Measurements from ENCODE around the gene NPVF. TPM values are rescaled to one million over a fixed set of nuclear protein-coding genes. Genes with fewer than 3 reads are reported as not detected.

NPVF gene
- total RNA-seq, 5 donors from 2014 or later (not counting 1 experiment from before 2014, with no cell fraction given): not detected

GRCh38 chr7:25221009-25221408 is 7.3 kb downstream of the NPVF start:
- no peak overlapping the region for H3K27ac ChIP-seq (ENCODE audit: low read length)
- DNase-seq (no peak), ATAC-seq (replicated peaks in 1 of 4) (no peak)
- no peaks in the 10 kb centered on the region for H3K4me1 ChIP-seq (ENCODE audit: control insufficient read depth in 1 of 2, extremely low read depth in 1 of 2, insufficient read depth in 2 of 2, low read length in 2 of 2)
- Mint-ChIP-seq H3K4me3 (no peak overlapping the region), H3K9me3 (no peaks in the 10 kb centered on the region), H3K27ac (no peak overlapping the region), H3K27me3 (peaks cover 26 to 45% of the 10 kb centered on the region in 2 donors), H3K36me3 (no peaks in the 10 kb centered on the region), H3K4me1 (peaks cover 0 to 6% (median 0%) of the 10 kb centered on the region in 3 donors)
- POLR2A ChIA-PET: no interaction called here
- H3K36me3 ChIP-seq (ENCODE audit: control insufficient read depth in 2 of 2, extremely low read depth in 1 of 2, insufficient read depth in 1 of 2, low read length in 1 of 2): no peaks in the 10 kb centered on the region
- H3K4me3 ChIP-seq (ENCODE audit: control insufficient read depth in 1 of 2, extremely low read depth in 1 of 2, low read length in 1 of 2): no peak overlapping the region
- no peaks in the 10 kb centered on the region for H3K9me3 ChIP-seq
- WGBS (ENCODE audit: insufficient coverage): no CpG with 5 or more reads among the region's 2 CpGs
- CTCF ChIA-PET: no interaction called here
- H3K27me3 ChIP-seq (replicated peaks in 1 of 2; ENCODE audit: control insufficient read depth in 2 of 2, extremely low read depth in 1 of 2, insufficient read depth in 2 of 2, low read length in 1 of 2): peaks cover 0 to 24% of the 10 kb centered on the region in 2 experiments

DNA sequence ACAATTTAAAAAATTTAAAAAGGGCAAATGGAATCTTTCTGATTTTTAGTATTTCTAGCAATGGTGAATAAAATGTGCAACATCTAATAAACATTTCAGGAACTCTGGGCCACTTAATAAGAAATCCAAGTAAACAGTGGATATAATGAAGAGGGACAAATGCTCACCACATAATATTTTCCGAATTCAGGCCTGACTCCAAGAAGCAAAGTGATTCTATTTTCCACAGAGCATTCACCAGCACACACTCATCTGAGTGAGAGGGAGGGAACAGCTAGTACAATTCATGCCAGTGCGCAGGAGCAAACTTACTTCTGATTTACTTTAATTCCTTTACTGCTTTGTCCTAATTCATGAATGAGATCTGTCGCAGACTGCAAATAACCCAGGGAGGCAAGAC is 10.1 kb downstream of the NPVF start:
- H3K4me1 ChIP-seq (ENCODE audit: control insufficient read depth in 1 of 2, extremely low read depth in 1 of 2, insufficient read depth in 2 of 2, low read length in 2 of 2): no peaks in the 10 kb centered on the region
- 86% methylated on average over 1 of the region's 3 CpGs for WGBS (ENCODE audit: insufficient coverage)
- DNase-seq (no peak), ATAC-seq (replicated peaks in 1 of 4) (no peak)
- ChIA-PET CTCF (interaction anchor here in 1 of 2 donors (1.7 kb wide), 1 partner anchor 10 kb away, joined by 5 read pairs; the partner anchor contains the start of gene NPVF), POLR2A (no interaction called here)
- H3K27ac ChIP-seq (ENCODE audit: low read length): no peak overlapping the region
- Mint-ChIP-seq H3K4me1 (peaks cover 0 to 6% (median 0%) of the 10 kb centered on the region in 3 donors), H3K27ac (no peak overlapping the region), H3K36me3 (no peaks in the 10 kb centered on the region), H3K27me3 (peaks cover 24 to 27% of the 10 kb centered on the region in 2 donors), H3K9me3 (no peaks in the 10 kb centered on the region), H3K4me3 (no peak overlapping the region)
- peaks cover 0 to 19% of the 10 kb centered on the region in 2 experiments for H3K27me3 ChIP-seq (replicated peaks in 1 of 2; ENCODE audit: control insufficient read depth in 2 of 2, extremely low read depth in 1 of 2, insufficient read depth in 2 of 2, low read length in 1 of 2)
- H3K9me3 ChIP-seq: no peaks in the 10 kb centered on the region
- H3K4me3 ChIP-seq (ENCODE audit: control insufficient read depth in 1 of 2, extremely low read depth in 1 of 2, low read length in 1 of 2): no peak overlapping the region
- no peaks in the 10 kb centered on the region for H3K36me3 ChIP-seq (ENCODE audit: control insufficient read depth in 2 of 2, extremely low read depth in 1 of 2, insufficient read depth in 1 of 2, low read length in 1 of 2)

GRCh38 chr7:25216837-25217236 is 11.4 kb downstream of the NPVF start:
- ChIA-PET POLR2A (interaction anchor here in 1 of 2 donors (0.6 to 0.7 kb wide), 2 partner anchors 56 to 453 kb away, joined by 3 read pairs; no protein-coding TSS in a partner anchor), CTCF (interaction anchor here (0.5 to 1.7 kb wide), 11 partner anchors 11 to 1718 kb away, joined by 3 to 5 read pairs (median 3); partner anchors contain the start of genes NPVF (in 2 of the 2) and CYCS (in 1 of the 2))
- H3K27me3 Mint-ChIP-seq: peaks cover 20 to 28% of the 10 kb centered on the region in 2 donors

DNA sequence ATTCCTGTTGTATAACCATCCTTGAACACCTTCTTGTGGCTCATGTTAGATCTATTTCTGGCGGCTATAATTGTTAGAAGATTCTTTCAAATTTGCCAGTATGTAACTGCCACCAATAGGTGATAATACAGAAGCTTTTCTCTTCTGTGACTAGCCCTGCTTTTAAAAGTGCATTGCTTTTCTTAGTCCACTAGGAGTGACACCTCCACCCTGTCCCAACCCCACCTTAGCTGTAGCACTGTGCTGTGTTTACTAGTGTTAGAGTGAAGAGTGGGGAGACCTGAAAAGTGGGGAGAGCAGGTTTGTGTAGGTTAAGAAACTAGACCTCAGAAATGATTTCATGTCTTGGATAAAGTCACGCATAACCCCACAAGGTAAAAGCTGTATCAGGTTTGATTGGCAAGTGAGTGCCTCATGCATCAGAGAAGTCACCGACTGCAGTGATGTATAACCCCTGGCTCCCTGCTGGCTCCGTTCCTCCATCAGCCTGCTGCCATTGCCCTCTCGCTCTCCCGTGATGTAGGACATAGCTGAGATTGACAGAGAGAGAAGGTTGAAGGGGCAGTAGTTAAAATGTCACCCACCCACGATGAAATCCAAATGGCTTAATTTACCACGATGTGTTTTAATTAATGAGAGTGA is 12.5 kb downstream of the NPVF start:
- H3K27ac ChIP-seq (ENCODE audit: low read length): no peak overlapping the region
- ATAC-seq (replicated peaks in 1 of 4): no peak
- H3K27me3 ChIP-seq (replicated peaks in 1 of 2; ENCODE audit: control insufficient read depth in 2 of 2, extremely low read depth in 1 of 2, insufficient read depth in 2 of 2, low read length in 1 of 2): peaks cover 0 to 15% of the 10 kb centered on the region in 2 experiments
- Mint-ChIP-seq H3K4me1 (peaks cover 0 to 2% (median 0%) of the 10 kb centered on the region in 3 donors), H3K9me3 (no peaks in the 10 kb centered on the region), H3K4me3 (no peak overlapping the region), H3K27ac (no peak overlapping the region), H3K27me3 (peaks cover 11 to 24% of the 10 kb centered on the region in 2 donors), H3K36me3 (no peaks in the 10 kb centered on the region)
- POLR2A ChIA-PET: no interaction called here
- H3K9me3 ChIP-seq: no peaks in the 10 kb centered on the region
- H3K4me1 ChIP-seq (ENCODE audit: control insufficient read depth in 1 of 2, extremely low read depth in 1 of 2, insufficient read depth in 2 of 2, low read length in 2 of 2): no peaks in the 10 kb centered on the region
- CTCF ChIA-PET: interaction anchor here in 1 of 2 donors (0.6 to 0.7 kb wide), 2 partner anchors 23 to 143 kb away, joined by 3 read pairs; no protein-coding TSS in a partner anchor
- 86% methylated on average over 1 of the region's 8 CpGs for WGBS (ENCODE audit: insufficient coverage)
- no peak overlapping the region for H3K4me3 ChIP-seq (ENCODE audit: control insufficient read depth in 1 of 2, extremely low read depth in 1 of 2, low read length in 1 of 2)
- H3K36me3 ChIP-seq (ENCODE audit: control insufficient read depth in 2 of 2, extremely low read depth in 1 of 2, insufficient read depth in 1 of 2, low read length in 1 of 2): no peaks in the 10 kb centered on the region
- DNase-seq: no peak

More at GRCh38 chr7:25216837-25217236, 11.4 kb downstream of the NPVF start:
- peak in 1 of 35 experiments; percentile 70 for DNase-seq
- Histone ChIP-seq H3K27me3 (replicated peaks in 1 of 2; ENCODE audit: control insufficient read depth in 2 of 2, extremely low read depth in 1 of 2, insufficient read depth in 2 of 2, low read length in 1 of 2) (peaks cover 0 to 19% of the 10 kb centered on the region in 2 experiments), H3K4me1 (ENCODE audit: control insufficient read depth in 1 of 2, extremely low read depth in 1 of 2, insufficient read depth in 2 of 2, low read length in 2 of 2) (no peaks in the 10 kb centered on the region), H3K36me3 (ENCODE audit: control insufficient read depth in 2 of 2, extremely low read depth in 1 of 2, insufficient read depth in 1 of 2, low read length in 1 of 2) (no peaks in the 10 kb centered on the region), H3K27ac (ENCODE audit: low read length) (no peak overlapping the region), H3K9me3 (no peaks in the 10 kb centered on the region), H3K4me3 (ENCODE audit: control insufficient read depth in 1 of 2, extremely low read depth in 1 of 2, low read length in 1 of 2) (no peak overlapping the region)
- Mint-ChIP-seq H3K36me3 (no peaks in the 10 kb centered on the region), H3K4me3 (no peak overlapping the region), H3K4me1 (peaks cover 0 to 5% (median 0%) of the 10 kb centered on the region in 3 donors), H3K27ac (no peak overlapping the region), H3K9me3 (no peaks in the 10 kb centered on the region)
- no peak for ATAC-seq (replicated peaks in 1 of 4)
- WGBS (ENCODE audit: insufficient coverage): 0% methylated on average over 1 of the region's 2 CpGs

- no peak overlapping the region for H3K27ac Mint-ChIP-seq
- Histone ChIP-seq H3K27me3 (replicated peaks in 1 of 2; ENCODE audit: control insufficient read depth in 2 of 2, extremely low read depth in 1 of 2, insufficient read depth in 2 of 2, low read length in 1 of 2) (peaks cover 0 to 11% of the 10 kb centered on the region in 2 experiments), H3K4me3 (ENCODE audit: control insufficient read depth in 1 of 2, extremely low read depth in 1 of 2, low read length in 1 of 2) (no peak overlapping the region), H3K4me1 (ENCODE audit: control insufficient read depth in 1 of 2, extremely low read depth in 1 of 2, insufficient read depth in 2 of 2, low read length in 2 of 2) (no peaks in the 10 kb centered on the region), H3K27ac (ENCODE audit: low read length) (no peak overlapping the region), H3K9me3 (no peaks in the 10 kb centered on the region), H3K36me3 (ENCODE audit: control insufficient read depth in 2 of 2, extremely low read depth in 1 of 2, insufficient read depth in 1 of 2, low read length in 1 of 2) (no peaks in the 10 kb centered on the region)
- DNase-seq (no peak), ATAC-seq (replicated peaks in 1 of 4) (no peak)
- WGBS (ENCODE audit: insufficient coverage): no CpG with 5 or more reads among the region's 1 CpG
- no peak overlapping the region for H3K4me3 Mint-ChIP-seq
- H3K27me3 Mint-ChIP-seq: peaks cover 33 to 37% of the 10 kb centered on the region in 2 donors
- H3K9me3 Mint-ChIP-seq: peaks cover 0 to 7% (median 0%) of the 10 kb centered on the region in 3 donors
- H3K4me1 Mint-ChIP-seq: peaks cover 0 to 2% (median 0%) of the 10 kb centered on the region in 3 donors
- H3K36me3 Mint-ChIP-seq: no peaks in the 10 kb centered on the region
- CTCF ChIA-PET: no interaction called here
- POLR2A ChIA-PET: no interaction called here
These were observed 19.6 kb downstream of the NPVF start for GRCh38 chr7:25208525-25209221.

DNA sequence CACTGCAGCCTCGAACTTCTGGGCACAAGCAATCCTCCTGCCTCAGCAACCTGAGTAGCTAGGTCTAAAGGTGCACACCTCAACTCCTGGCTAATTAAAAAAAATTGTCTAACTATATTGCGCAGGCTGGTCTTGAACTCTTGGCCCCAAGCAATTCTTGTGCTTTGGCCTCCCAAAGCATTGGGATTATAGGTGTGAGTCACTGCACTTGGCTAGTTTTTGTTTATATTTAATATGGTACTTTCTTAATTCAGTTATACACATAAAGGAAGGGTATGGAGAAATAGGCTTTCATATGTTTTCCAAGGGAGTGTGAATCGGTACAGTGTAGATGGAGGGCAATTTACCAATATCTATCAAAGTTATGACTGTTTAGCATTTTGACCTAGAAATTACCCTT is 20.4 kb downstream of the NPVF start:
- no peak for ATAC-seq (replicated peaks in 1 of 4)
- Histone ChIP-seq H3K27me3 (replicated peaks in 1 of 2; ENCODE audit: control insufficient read depth in 2 of 2, extremely low read depth in 1 of 2, insufficient read depth in 2 of 2, low read length in 1 of 2) (peaks cover 0 to 11% of the 10 kb centered on the region in 2 experiments), H3K27ac (ENCODE audit: low read length) (no peak overlapping the region), H3K36me3 (ENCODE audit: control insufficient read depth in 2 of 2, extremely low read depth in 1 of 2, insufficient read depth in 1 of 2, low read length in 1 of 2) (no peaks in the 10 kb centered on the region), H3K4me3 (ENCODE audit: control insufficient read depth in 1 of 2, extremely low read depth in 1 of 2, low read length in 1 of 2) (no peak overlapping the region), H3K4me1 (ENCODE audit: control insufficient read depth in 1 of 2, extremely low read depth in 1 of 2, insufficient read depth in 2 of 2, low read length in 2 of 2) (no peaks in the 10 kb centered on the region), H3K9me3 (no peaks in the 10 kb centered on the region)
- Mint-ChIP-seq H3K4me1 (peaks cover 0 to 2% (median 0%) of the 10 kb centered on the region in 3 donors), H3K9me3 (peaks cover 0 to 7% (median 0%) of the 10 kb centered on the region in 3 donors), H3K27ac (no peak overlapping the region), H3K4me3 (no peak overlapping the region), H3K36me3 (no peaks in the 10 kb centered on the region), H3K27me3 (peaks cover 33 to 43% of the 10 kb centered on the region in 2 donors)
- POLR2A ChIA-PET: interaction anchor here in 1 of 2 donors (0.6 kb wide), 1 partner anchor 1531 kb away, joined by 3 read pairs; no protein-coding TSS in a partner anchor
- WGBS (ENCODE audit: insufficient coverage): no CpG with 5 or more reads among the region's 3 CpGs
- DNase-seq: no peak
- CTCF ChIA-PET: no interaction called here

Measured in T-cell (primary cell).